Liver (tissue), 9 donors: ENCODE results near the gene IDE. TPM values are rescaled to one million over a fixed set of nuclear protein-coding genes. Genes with fewer than 3 reads are reported as not detected.

Experiments
- DNase-seq: peaks from one replicate; pipeline ENCODE4 v3.0.0-alpha.2; 2017; ENCODE audit warnings: low spot score
- H3K27ac ChIP-seq, 2 donors: one replicate each; pipeline ENCODE4 v1.7.0; 2013; ENCODE audit warnings: inconsistent platforms in 2 of 2, low read length in 2 of 2, control low read depth in 1 of 2, low read depth in 1 of 2, mild to moderate bottlenecking in 1 of 2
- H3K27me3 ChIP-seq, 4 donors: one replicate each; pipeline versions ENCODE4 v1.6.1 to v1.7.0; 2013; ENCODE audit warnings: low read length in 3 of 4, inconsistent platforms in 1 of 4, mild to moderate bottlenecking in 1 of 4, moderate library complexity in 1 of 4; ENCODE audit not compliant: control insufficient read depth in 4 of 4, insufficient read depth in 4 of 4
- H3K36me3 ChIP-seq, 4 donors: one replicate each; pipeline versions ENCODE4 v1.6.1 to v1.7.0; 2013; ENCODE audit warnings: low read length in 3 of 4, mild to moderate bottlenecking in 3 of 4, low read depth in 1 of 4, moderate library complexity in 1 of 4; ENCODE audit not compliant: control insufficient read depth in 4 of 4, insufficient read depth in 3 of 4
- H3K4me1 ChIP-seq, 4 donors: one replicate each; pipeline versions ENCODE4 v1.6.1 to v1.7.0; 2013; ENCODE audit warnings: low read length in 3 of 4, mild to moderate bottlenecking in 3 of 4, moderate library complexity in 1 of 4; ENCODE audit not compliant: control insufficient read depth in 4 of 4, insufficient read depth in 4 of 4
- H3K4me3 ChIP-seq, 3 donors: one replicate each; pipeline versions ENCODE4 v1.6.1 to v1.7.0; 2013; ENCODE audit warnings: low read length in 3 of 3, control low read depth in 1 of 3, low read depth in 1 of 3, mild to moderate bottlenecking in 1 of 3
- H3K9ac ChIP-seq, 2 donors: one replicate each; pipeline ENCODE4 v1.7.0; 2013; ENCODE audit warnings: low read length in 2 of 2, mild to moderate bottlenecking in 2 of 2, moderate library complexity in 2 of 2, control low read depth in 1 of 2, low read depth in 1 of 2
- H3K9me3 ChIP-seq, 4 donors: one replicate each; pipeline versions ENCODE4 v1.6.1 to v1.7.0; 2013; ENCODE audit warnings: low read length in 3 of 4; ENCODE audit not compliant: control insufficient read depth in 4 of 4
- EGR1 ChIP-seq, 2 donors: IDR thresholded peaks; 2 replicates each; pipeline ENCODE4 v1.6.1; 2016 to 2018; ENCODE audit warnings: antibody characterized with exemption in 2 of 2, low read depth in 2 of 2
- FOXA1 ChIP-seq: IDR thresholded peaks from 2 replicates; pipeline ENCODE4 v1.6.1; 2016; ENCODE audit warnings: antibody characterized with exemption
- FOXA2 ChIP-seq: IDR thresholded peaks from 2 replicates; pipeline ENCODE4 v1.6.1; 2016; ENCODE audit warnings: antibody characterized with exemption
- GABPA ChIP-seq, 2 donors: IDR thresholded peaks in 1 of 2; conservative IDR thresholded peaks in 1 of 2; 2 replicates each; pipeline ENCODE4 v1.6.1; 2016; ENCODE audit warnings: antibody characterized with exemption in 2 of 2, mild to moderate bottlenecking in 1 of 2, moderate library complexity in 1 of 2
- HNF4A ChIP-seq, 2 donors: conservative IDR thresholded peaks; 2 replicates each; pipeline ENCODE4 v1.6.1; 2016; ENCODE audit warnings: antibody characterized with exemption in 2 of 2, mild to moderate bottlenecking in 2 of 2
- HNF4G ChIP-seq: IDR thresholded peaks from 2 replicates; pipeline ENCODE4 v1.6.1; 2016; ENCODE audit warnings: antibody characterized with exemption
- JUND ChIP-seq, 2 donors: IDR thresholded peaks; 2 replicates each; pipeline ENCODE4 v1.6.1; 2016; ENCODE audit warnings: antibody characterized with exemption in 2 of 2
- NR2F2 ChIP-seq: IDR thresholded peaks from 2 replicates; pipeline ENCODE4 v1.6.1; 2016; ENCODE audit warnings: antibody characterized with exemption
- RXRA ChIP-seq, 2 donors: IDR thresholded peaks; 2 replicates each; pipeline ENCODE4 v1.6.1; 2017 to 2018; ENCODE audit warnings: antibody characterized with exemption in 2 of 2, mild to moderate bottlenecking in 1 of 2
- SP1 ChIP-seq: IDR thresholded peaks from 2 replicates; pipeline ENCODE4 v1.6.1; 2018; ENCODE audit warnings: antibody characterized with exemption, mild to moderate bottlenecking
- TAF1 ChIP-seq: conservative IDR thresholded peaks from 2 replicates; pipeline ENCODE4 v1.6.1; 2016; ENCODE audit warnings: antibody characterized with exemption, mild to moderate bottlenecking
- YY1 ChIP-seq: IDR thresholded peaks from 2 replicates; pipeline ENCODE4 v1.6.1; 2016; ENCODE audit warnings: antibody characterized with exemption, mild to moderate bottlenecking
- polyA plus RNA-seq, 2 donors: library from polyadenylated mRNA; stranded (reverse) in 1 of 2; unstranded in 1 of 2; fragments of 200-250 nt in 1 of 2; fragments of >200 nt in 1 of 2; fragmentation: Nextera tagmentation in 1 of 2; extraction: Ambion mirVana in 1 of 2; gene quantifications; one replicate each; pipeline versions ENCODE4 v1.2.1 to v1.2.3, GENCODE V29; 2013 to 2015
- total RNA-seq, 2 donors: library from RNA; depleted of rRNA; stranded (reverse); fragments of >200 nt; gene quantifications; one replicate each; pipeline ENCODE4 v1.2.3, GENCODE V29; 2014
- TF ChIP-seq, protein P1 (sequence below): IDR thresholded peaks from 2 replicates; pipeline ENCODE4 v1.6.1; 2016; ENCODE audit warnings: antibody characterized with exemption
- TF ChIP-seq, protein P2 (sequence below): IDR thresholded peaks from 2 replicates; pipeline ENCODE4 v1.6.1; 2016; ENCODE audit warnings: antibody characterized with exemption, mild to moderate bottlenecking
- TF ChIP-seq, protein P3 (sequence below): fragments of 150-350 bp; IDR thresholded peaks from 2 replicates; pipeline ENCODE4 v1.5.1; 2017; ENCODE audit warnings: improper control_type of control experiment, low read depth, low read length; ENCODE audit not compliant: missing input control
- TF ChIP-seq, protein P4 (sequence below): IDR thresholded peaks from 2 replicates; pipeline ENCODE4 v1.6.1; 2016; ENCODE audit warnings: antibody characterized with exemption
- TF ChIP-seq, protein P5 (sequence below): IDR thresholded peaks from 2 replicates; pipeline ENCODE4 v1.6.1; 2016; ENCODE audit warnings: antibody characterized with exemption
- donor health status: healthy.
- donor health status: healthy.
- donor health status: healthy.
- donor health status: healthy.
- donor health status: healthy.

The IDE gene
- total and polyA plus RNA-seq, 4 donors = 9.4 to 31.3 (median 15.3) TPM

DNA sequence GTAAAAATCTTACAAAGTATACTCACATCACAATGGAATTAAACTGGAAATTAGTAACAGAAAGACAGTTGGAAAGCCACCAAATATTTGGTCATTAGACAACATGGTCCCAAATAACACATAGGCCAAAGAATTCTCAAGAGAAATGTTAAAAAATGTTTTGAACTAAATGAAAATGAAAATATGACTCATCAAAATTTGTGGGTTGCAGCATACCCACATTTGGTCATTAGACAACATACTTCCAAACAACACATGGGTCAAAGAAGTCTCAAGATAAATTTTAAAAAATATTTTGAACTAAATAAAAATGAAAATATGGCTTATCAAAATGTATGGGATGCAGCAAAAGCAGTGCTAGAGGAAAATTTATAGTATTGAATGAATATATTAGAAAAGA is 152.3 kb downstream of the IDE start:
- no peak overlapping the region for H3K27ac ChIP-seq
- peaks cover 0 to 5% (median 1%) of the 10 kb centered on the region in 4 donors for H3K27me3 ChIP-seq
- H3K4me1 ChIP-seq = peaks cover 2 to 6% (median 4%) of the 10 kb centered on the region in 4 donors
- peaks cover 0 to under 1% (median 0%) of the 10 kb centered on the region in 4 donors for H3K9me3 ChIP-seq
- H3K4me3 ChIP-seq = no peak overlapping the region
- TF ChIP-seq JUND (IDR thresholded peaks at IDR 0.05) = no peak
- TF ChIP-seq HNF4A (conservative IDR thresholded peaks at IDR 0.05) = no peak
- TF ChIP-seq, protein P1, sequence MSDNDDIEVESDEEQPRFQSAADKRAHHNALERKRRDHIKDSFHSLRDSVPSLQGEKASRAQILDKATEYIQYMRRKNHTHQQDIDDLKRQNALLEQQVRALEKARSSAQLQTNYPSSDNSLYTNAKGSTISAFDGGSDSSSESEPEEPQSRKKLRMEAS = no peak
- no peak for TF ChIP-seq GABPA (IDR thresholded peaks at IDR 0.05 in 1 of 2, conservative IDR thresholded peaks at IDR 0.05 in 1 of 2)
- no peak for TF ChIP-seq EGR1 (IDR thresholded peaks at IDR 0.05; ENCODE audit: low read depth in 2 of 2)
- no peak for TF ChIP-seq FOXA1
- no peak for TF ChIP-seq SP1
- TF ChIP-seq, protein P2, sequence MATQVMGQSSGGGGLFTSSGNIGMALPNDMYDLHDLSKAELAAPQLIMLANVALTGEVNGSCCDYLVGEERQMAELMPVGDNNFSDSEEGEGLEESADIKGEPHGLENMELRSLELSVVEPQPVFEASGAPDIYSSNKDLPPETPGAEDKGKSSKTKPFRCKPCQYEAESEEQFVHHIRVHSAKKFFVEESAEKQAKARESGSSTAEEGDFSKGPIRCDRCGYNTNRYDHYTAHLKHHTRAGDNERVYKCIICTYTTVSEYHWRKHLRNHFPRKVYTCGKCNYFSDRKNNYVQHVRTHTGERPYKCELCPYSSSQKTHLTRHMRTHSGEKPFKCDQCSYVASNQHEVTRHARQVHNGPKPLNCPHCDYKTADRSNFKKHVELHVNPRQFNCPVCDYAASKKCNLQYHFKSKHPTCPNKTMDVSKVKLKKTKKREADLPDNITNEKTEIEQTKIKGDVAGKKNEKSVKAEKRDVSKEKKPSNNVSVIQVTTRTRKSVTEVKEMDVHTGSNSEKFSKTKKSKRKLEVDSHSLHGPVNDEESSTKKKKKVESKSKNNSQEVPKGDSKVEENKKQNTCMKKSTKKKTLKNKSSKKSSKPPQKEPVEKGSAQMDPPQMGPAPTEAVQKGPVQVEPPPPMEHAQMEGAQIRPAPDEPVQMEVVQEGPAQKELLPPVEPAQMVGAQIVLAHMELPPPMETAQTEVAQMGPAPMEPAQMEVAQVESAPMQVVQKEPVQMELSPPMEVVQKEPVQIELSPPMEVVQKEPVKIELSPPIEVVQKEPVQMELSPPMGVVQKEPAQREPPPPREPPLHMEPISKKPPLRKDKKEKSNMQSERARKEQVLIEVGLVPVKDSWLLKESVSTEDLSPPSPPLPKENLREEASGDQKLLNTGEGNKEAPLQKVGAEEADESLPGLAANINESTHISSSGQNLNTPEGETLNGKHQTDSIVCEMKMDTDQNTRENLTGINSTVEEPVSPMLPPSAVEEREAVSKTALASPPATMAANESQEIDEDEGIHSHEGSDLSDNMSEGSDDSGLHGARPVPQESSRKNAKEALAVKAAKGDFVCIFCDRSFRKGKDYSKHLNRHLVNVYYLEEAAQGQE = no peak
- TF ChIP-seq YY1 = no peak
- TF ChIP-seq, protein P3, sequence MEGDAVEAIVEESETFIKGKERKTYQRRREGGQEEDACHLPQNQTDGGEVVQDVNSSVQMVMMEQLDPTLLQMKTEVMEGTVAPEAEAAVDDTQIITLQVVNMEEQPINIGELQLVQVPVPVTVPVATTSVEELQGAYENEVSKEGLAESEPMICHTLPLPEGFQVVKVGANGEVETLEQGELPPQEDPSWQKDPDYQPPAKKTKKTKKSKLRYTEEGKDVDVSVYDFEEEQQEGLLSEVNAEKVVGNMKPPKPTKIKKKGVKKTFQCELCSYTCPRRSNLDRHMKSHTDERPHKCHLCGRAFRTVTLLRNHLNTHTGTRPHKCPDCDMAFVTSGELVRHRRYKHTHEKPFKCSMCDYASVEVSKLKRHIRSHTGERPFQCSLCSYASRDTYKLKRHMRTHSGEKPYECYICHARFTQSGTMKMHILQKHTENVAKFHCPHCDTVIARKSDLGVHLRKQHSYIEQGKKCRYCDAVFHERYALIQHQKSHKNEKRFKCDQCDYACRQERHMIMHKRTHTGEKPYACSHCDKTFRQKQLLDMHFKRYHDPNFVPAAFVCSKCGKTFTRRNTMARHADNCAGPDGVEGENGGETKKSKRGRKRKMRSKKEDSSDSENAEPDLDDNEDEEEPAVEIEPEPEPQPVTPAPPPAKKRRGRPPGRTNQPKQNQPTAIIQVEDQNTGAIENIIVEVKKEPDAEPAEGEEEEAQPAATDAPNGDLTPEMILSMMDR = no peak
- TF ChIP-seq TAF1 = no peak
- TF ChIP-seq, protein P4, sequence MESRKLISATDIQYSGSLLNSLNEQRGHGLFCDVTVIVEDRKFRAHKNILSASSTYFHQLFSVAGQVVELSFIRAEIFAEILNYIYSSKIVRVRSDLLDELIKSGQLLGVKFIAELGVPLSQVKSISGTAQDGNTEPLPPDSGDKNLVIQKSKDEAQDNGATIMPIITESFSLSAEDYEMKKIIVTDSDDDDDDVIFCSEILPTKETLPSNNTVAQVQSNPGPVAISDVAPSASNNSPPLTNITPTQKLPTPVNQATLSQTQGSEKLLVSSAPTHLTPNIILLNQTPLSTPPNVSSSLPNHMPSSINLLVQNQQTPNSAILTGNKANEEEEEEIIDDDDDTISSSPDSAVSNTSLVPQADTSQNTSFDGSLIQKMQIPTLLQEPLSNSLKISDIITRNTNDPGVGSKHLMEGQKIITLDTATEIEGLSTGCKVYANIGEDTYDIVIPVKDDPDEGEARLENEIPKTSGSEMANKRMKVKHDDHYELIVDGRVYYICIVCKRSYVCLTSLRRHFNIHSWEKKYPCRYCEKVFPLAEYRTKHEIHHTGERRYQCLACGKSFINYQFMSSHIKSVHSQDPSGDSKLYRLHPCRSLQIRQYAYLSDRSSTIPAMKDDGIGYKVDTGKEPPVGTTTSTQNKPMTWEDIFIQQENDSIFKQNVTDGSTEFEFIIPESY = no peak
- no peak for TF ChIP-seq NR2F2
- no peak for TF ChIP-seq HNF4G
- TF ChIP-seq, protein P5, sequence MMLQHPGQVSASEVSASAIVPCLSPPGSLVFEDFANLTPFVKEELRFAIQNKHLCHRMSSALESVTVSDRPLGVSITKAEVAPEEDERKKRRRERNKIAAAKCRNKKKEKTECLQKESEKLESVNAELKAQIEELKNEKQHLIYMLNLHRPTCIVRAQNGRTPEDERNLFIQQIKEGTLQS = no peak
- TF ChIP-seq RXRA (IDR thresholded peaks at IDR 0.05) = no peak
- no peak for TF ChIP-seq FOXA2
- H3K36me3 ChIP-seq = no peaks in the 10 kb centered on the region
- DNase-seq = no peak
- no peak overlapping the region for H3K9ac ChIP-seq
